HCT116 (cell line): ENCODE results near the gene DPF3. TPM values are rescaled to one million over a fixed set of nuclear protein-coding genes. Genes with fewer than 3 reads are reported as not detected.

Experiments
- ATAC-seq: fragments of 200-7000 bp; cut with Tn5 transposase; 2 replicates; pipeline ENCODE4 v1.9.1; 2020; ENCODE audit warnings: mild to moderate bottlenecking, moderate library complexity
- BruUV-seq: library from RNA; stranded (reverse); fragments of 400-500 nt; replicated peaks from 2 replicates; lab custom pipeline; 2021; lab: Mats Ljungman, UMichigan
- CTCF ChIA-PET: fragments of 300-600 bp; sonication (Branson Sonifier 250); formaldehyde crosslinking; loops from one replicate; lab custom pipeline; 2021; ENCODE audit warnings: antibody characterized with exemption; lab: Charles Lee
- POLR2A ChIA-PET: fragments of 300-600, 350-600 bp; sonication (Branson Sonifier 250); formaldehyde crosslinking; loops from one replicate; lab custom pipeline; 2021; ENCODE audit warnings: antibody characterized with exemption; lab: Charles Lee
- RAD21 ChIA-PET, 2 experiments: fragments of 300-600 bp; sonication (Branson Sonifier 250); formaldehyde crosslinking; loops; one replicate each; lab custom pipeline; 2023; ENCODE audit warnings: low total read pairs in 2 of 2; ENCODE audit not compliant: uncharacterized antibody in 2 of 2, unreplicated experiment in 2 of 2, low non-redundant PET in 1 of 2; lab: Charles Lee
- DNase-seq: peaks from one replicate; pipeline ENCODE4 v3.0.0-alpha.2; 2010; ENCODE audit warnings: low read depth, low spot score
- H2AFZ ChIP-seq: fragments of 200-600 bp; shearing (Covaris generic), sonication (generic); 2 replicates; pipeline ENCODE4 v1.6.1; 2017; ENCODE audit warnings: low read depth, mixed run types, mixed read lengths, antibody characterized with exemption, low read length; ENCODE audit not compliant: poor library complexity, severe bottlenecking
- H3K27ac ChIP-seq: 2 replicates; pipeline ENCODE4 v1.5.1; 2012; ENCODE audit warnings: low read depth, low read length
- H3K27me3 ChIP-seq: fragments of 200-600 bp; sonication (generic); 2 replicates; pipeline ENCODE4 v1.6.1; 2016; ENCODE audit warnings: mixed run types, low read length, mixed read lengths; ENCODE audit not compliant: insufficient read depth
- H3K36me3 ChIP-seq, 2 experiments: fragments of 200-500 bp in 1 of 2; fragments of 200-600 bp in 1 of 2; sonication (Bioruptor generic) in 1 of 2; sonication (generic) in 1 of 2; 2 replicates each; pipeline versions ENCODE4 v1.5.1 to v1.6.1; 2014 to 2016; ENCODE audit warnings: low read length in 2 of 2, inconsistent platforms in 1 of 2, mixed read lengths in 1 of 2, mixed run types in 1 of 2; ENCODE audit not compliant: insufficient read depth in 2 of 2, control insufficient read depth in 1 of 2
- H3K4me1 ChIP-seq, 2 experiments: fragments of 200-600 bp in 1 of 2; sonication (generic) in 1 of 2; 2 replicates each; pipeline versions ENCODE4 v1.5.1 to v1.6.1; 2012 to 2017; ENCODE audit warnings: low read length in 2 of 2, inconsistent platforms in 1 of 2, mild to moderate bottlenecking in 1 of 2, mixed read lengths in 1 of 2, mixed run types in 1 of 2, moderate library complexity in 1 of 2; ENCODE audit not compliant: insufficient read depth in 2 of 2, control insufficient read depth in 1 of 2
- H3K4me2 ChIP-seq: fragments of 200-600 bp; sonication (generic); 2 replicates; pipeline ENCODE4 v1.6.1; 2017; ENCODE audit warnings: mixed run types, low read length, mixed read lengths
- H3K4me3 ChIP-seq, 2 experiments: fragments of 200-600 bp in 1 of 2; sonication (generic) in 1 of 2; replicated peaks in 1 of 2; 2 replicates each; pipeline ENCODE4 v1.5.1; 2011 to 2016; ENCODE audit warnings: low read length in 2 of 2, control low read depth in 1 of 2, low read depth in 1 of 2, mild to moderate bottlenecking in 1 of 2, mixed read lengths in 1 of 2, mixed run types in 1 of 2
- H3K79me2 ChIP-seq: fragments of 200-600 bp; sonication (generic); 2 replicates; pipeline ENCODE4 v1.6.1; 2017; ENCODE audit warnings: mild to moderate bottlenecking, mixed run types, low read length, moderate library complexity, mixed read lengths; ENCODE audit not compliant: insufficient read depth
- H3K9ac ChIP-seq: fragments of 200-600 bp; sonication (generic); 2 replicates; pipeline ENCODE4 v1.6.1; 2016; ENCODE audit warnings: low read length, mixed read lengths
- H3K9me2 ChIP-seq: fragments of 200-600 bp; sonication (generic), shearing (Covaris generic); 2 replicates; pipeline ENCODE4 v1.6.1; 2017; ENCODE audit warnings: mixed run types, mild to moderate bottlenecking, moderate library complexity; ENCODE audit not compliant: insufficient read depth
- H3K9me3 ChIP-seq, 2 experiments: fragments of 200-500 bp in 1 of 2; fragments of 200-600 bp in 1 of 2; sonication (Bioruptor generic) in 1 of 2; sonication (generic) in 1 of 2; 2 replicates each; pipeline ENCODE4 v1.6.1; 2014 to 2017; ENCODE audit warnings: low read length in 2 of 2, mixed read lengths in 2 of 2, inconsistent platforms in 1 of 2, low read depth in 1 of 2, mild to moderate bottlenecking in 1 of 2, mixed run types in 1 of 2, moderate library complexity in 1 of 2; ENCODE audit not compliant: control insufficient read depth in 1 of 2, insufficient read depth in 1 of 2
- H4K20me1 ChIP-seq: fragments of 200-600 bp; sonication (generic), shearing (Covaris generic); 2 replicates; pipeline ENCODE4 v1.6.1; 2017; ENCODE audit warnings: mixed run types, mild to moderate bottlenecking, moderate library complexity; ENCODE audit not compliant: insufficient read depth
- CBX3 ChIP-seq: IDR thresholded peaks from 2 replicates; pipeline ENCODE4 v1.6.1; 2012; ENCODE audit warnings: low read depth
- CEBPB ChIP-seq: IDR thresholded peaks from 2 replicates; pipeline ENCODE4 v1.6.1; 2012; ENCODE audit warnings: low read depth
- EGR1 ChIP-seq: IDR thresholded peaks from 2 replicates; pipeline ENCODE4 v1.6.1; 2012; ENCODE audit warnings: low read depth
- ELF1 ChIP-seq: IDR thresholded peaks from 2 replicates; pipeline ENCODE4 v1.6.1; 2012; ENCODE audit warnings: low read depth, borderline replicate concordance
- EZH2phosphoT487 ChIP-seq: fragments of 200-600 bp; IDR thresholded peaks from 2 replicates; pipeline ENCODE4 v1.6.1; 2018; ENCODE audit warnings: antibody characterized with exemption, borderline replicate concordance
- FOSL1 ChIP-seq: IDR thresholded peaks from 2 replicates; pipeline ENCODE4 v1.6.1; 2012; ENCODE audit warnings: low read depth
- JUND ChIP-seq: IDR thresholded peaks from 2 replicates; pipeline ENCODE4 v1.6.1; 2012
- MAX ChIP-seq: IDR thresholded peaks from 2 replicates; pipeline ENCODE4 v1.6.1; 2012
- POLR2A ChIP-seq: IDR thresholded peaks from 2 replicates; pipeline ENCODE4 v1.7.0; 2011; ENCODE audit warnings: borderline replicate concordance; ENCODE audit not compliant: insufficient read depth, insufficient read length; ENCODE audit errors: extremely low read depth
- POLR2AphosphoS5 ChIP-seq: IDR thresholded peaks from 2 replicates; pipeline ENCODE4 v1.6.1; 2011; ENCODE audit warnings: mild to moderate bottlenecking, low read depth, low read length, moderate library complexity
- REST ChIP-seq: IDR thresholded peaks from 2 replicates; pipeline ENCODE4 v1.6.1; 2012; ENCODE audit warnings: low read depth
- SIN3A ChIP-seq: IDR thresholded peaks from 2 replicates; pipeline ENCODE4 v1.6.1; 2012; ENCODE audit warnings: low read depth
- SP1 ChIP-seq: IDR thresholded peaks from 2 replicates; pipeline ENCODE4 v1.6.1; 2012; ENCODE audit warnings: low read depth
- SRF ChIP-seq: IDR thresholded peaks from 2 replicates; pipeline ENCODE4 v1.6.1; 2012; ENCODE audit warnings: low read depth
- TCF7L2 ChIP-seq: IDR thresholded peaks from 2 replicates; pipeline ENCODE4 v1.7.0; 2011; ENCODE audit warnings: borderline replicate concordance, inconsistent platforms; ENCODE audit not compliant: insufficient read depth, insufficient read length; ENCODE audit errors: extremely low read depth
- YY1 ChIP-seq: IDR thresholded peaks from 2 replicates; pipeline ENCODE4 v1.6.1; 2011; ENCODE audit warnings: low read length, low read depth, moderate library complexity, mild to moderate bottlenecking; ENCODE audit not compliant: insufficient replicate concordance; ENCODE audit errors: extremely low read depth
- ZBTB33 ChIP-seq: IDR thresholded peaks from 2 replicates; pipeline ENCODE4 v1.6.1; 2011; ENCODE audit warnings: mild to moderate bottlenecking, low read length, moderate library complexity; ENCODE audit not compliant: insufficient replicate concordance; ENCODE audit errors: extremely low read depth
- ZFX ChIP-seq: fragments of 450-650 bp; IDR thresholded peaks from 2 replicates; pipeline ENCODE4 v1.6.1; 2017
- ZNF274 ChIP-seq: fragments of 200-500 bp; sonication (Bioruptor generic); IDR thresholded peaks from 2 replicates; pipeline ENCODE4 v1.6.1; 2014; ENCODE audit warnings: mild to moderate bottlenecking, low read depth, low read length, inconsistent platforms
- intact Hi-C: fragments of 100-400 bp; cut with micrococcal nuclease; formaldehyde crosslinking; loops from 2 replicates; pipeline ENCODE4 v1.10.0; 2022
- total RNA-seq: library from RNA; stranded (reverse); gene quantifications from one replicate; pipeline ENCODE4 v1.2.1, GENCODE V29; 2021; ENCODE audit not compliant: unreplicated experiment
- TF ChIP-seq, protein P1 (sequence below): IDR thresholded peaks from 2 replicates; pipeline ENCODE4 v1.6.1; 2012

Gene DPF3
- total RNA-seq, 1 experiment from 2014 or later = 0.27 TPM

- RAD21 ChIA-PET = no interaction called here
- H3K36me3 ChIP-seq = no peaks in the 10 kb centered on the region
- no peak overlapping the region for H3K4me2 ChIP-seq
- TF ChIP-seq, protein P1, sequence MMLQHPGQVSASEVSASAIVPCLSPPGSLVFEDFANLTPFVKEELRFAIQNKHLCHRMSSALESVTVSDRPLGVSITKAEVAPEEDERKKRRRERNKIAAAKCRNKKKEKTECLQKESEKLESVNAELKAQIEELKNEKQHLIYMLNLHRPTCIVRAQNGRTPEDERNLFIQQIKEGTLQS = no peak
- TF ChIP-seq CEBPB (no peak), ZNF274 (no peak), EGR1 (no peak), POLR2AphosphoS5 (no peak), MAX (no peak), EZH2phosphoT487 (no peak), TCF7L2 (no peak), YY1 (no peak), POLR2A (no peak), FOSL1 (no peak), ZFX (no peak), SRF (no peak), SP1 (no peak), REST (no peak), SIN3A (no peak), CBX3 (no peak), ELF1 (no peak), ZBTB33 (no peak), JUND (no peak)
- TF ChIP-seq, all 23 proteins: peak for 0
- no peak overlapping the region for H3K4me3 ChIP-seq
- H3K27ac ChIP-seq = no peak overlapping the region
- no peaks in the 10 kb centered on the region for H4K20me1 ChIP-seq
- no peaks in the 10 kb centered on the region for H3K79me2 ChIP-seq
- no peak for DNase-seq
- H2AFZ ChIP-seq = no peak overlapping the region
- no peaks in the 10 kb centered on the region for H3K27me3 ChIP-seq
- intact Hi-C loops = no loop called here
- H3K9me3 ChIP-seq = no peaks in the 10 kb centered on the region
- ChIA-PET POLR2A (no interaction called here), CTCF (no interaction called here)
- H3K9me2 ChIP-seq = no peaks in the 10 kb centered on the region
- H3K9ac ChIP-seq = no peak overlapping the region
- no TSS peak for BruUV-seq
- peaks cover 8 to 26% of the 10 kb centered on the region in 2 experiments; a peak in 3 of 4 replicates for H3K4me1 ChIP-seq
- no peak for ATAC-seq
Observed at GRCh38 chr14:72662214-72662613, 231.7 kb downstream of the DPF3 start.
